GM12874 (cell line): ENCODE data around the gene KCNQ5.

Source experiments
- TF ChIP-seq, protein P1 (sequence below): IDR thresholded peaks from 2 replicates; pipeline ENCODE4 v1.5.1; 2011; ENCODE audit warnings: low read depth, mild to moderate bottlenecking, control low read depth, low read length, moderate library complexity; ENCODE audit not compliant: insufficient read depth

The KCNQ5 gene

DNA sequence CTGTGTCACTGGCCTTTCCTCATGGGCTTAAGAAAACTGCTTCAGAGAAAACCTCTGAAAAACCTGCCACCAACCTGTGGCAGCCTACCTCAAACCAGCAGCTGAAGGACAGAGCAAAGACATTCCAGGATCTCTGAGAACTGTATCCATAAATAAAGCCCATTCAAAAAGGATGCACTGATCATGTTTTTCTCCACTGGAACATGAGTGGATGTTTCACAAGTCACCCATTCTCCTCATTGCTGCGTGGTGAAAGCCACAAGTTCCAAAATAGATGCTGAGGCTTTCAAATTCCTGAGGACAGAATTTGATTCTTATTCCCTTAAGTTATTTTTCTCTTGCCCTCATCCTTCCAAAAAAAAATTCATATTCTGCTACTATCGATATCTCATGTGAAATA is 322.8 kb downstream of the KCNQ5 start:
- TF ChIP-seq, protein P1, sequence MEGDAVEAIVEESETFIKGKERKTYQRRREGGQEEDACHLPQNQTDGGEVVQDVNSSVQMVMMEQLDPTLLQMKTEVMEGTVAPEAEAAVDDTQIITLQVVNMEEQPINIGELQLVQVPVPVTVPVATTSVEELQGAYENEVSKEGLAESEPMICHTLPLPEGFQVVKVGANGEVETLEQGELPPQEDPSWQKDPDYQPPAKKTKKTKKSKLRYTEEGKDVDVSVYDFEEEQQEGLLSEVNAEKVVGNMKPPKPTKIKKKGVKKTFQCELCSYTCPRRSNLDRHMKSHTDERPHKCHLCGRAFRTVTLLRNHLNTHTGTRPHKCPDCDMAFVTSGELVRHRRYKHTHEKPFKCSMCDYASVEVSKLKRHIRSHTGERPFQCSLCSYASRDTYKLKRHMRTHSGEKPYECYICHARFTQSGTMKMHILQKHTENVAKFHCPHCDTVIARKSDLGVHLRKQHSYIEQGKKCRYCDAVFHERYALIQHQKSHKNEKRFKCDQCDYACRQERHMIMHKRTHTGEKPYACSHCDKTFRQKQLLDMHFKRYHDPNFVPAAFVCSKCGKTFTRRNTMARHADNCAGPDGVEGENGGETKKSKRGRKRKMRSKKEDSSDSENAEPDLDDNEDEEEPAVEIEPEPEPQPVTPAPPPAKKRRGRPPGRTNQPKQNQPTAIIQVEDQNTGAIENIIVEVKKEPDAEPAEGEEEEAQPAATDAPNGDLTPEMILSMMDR, result no peak

DNA sequence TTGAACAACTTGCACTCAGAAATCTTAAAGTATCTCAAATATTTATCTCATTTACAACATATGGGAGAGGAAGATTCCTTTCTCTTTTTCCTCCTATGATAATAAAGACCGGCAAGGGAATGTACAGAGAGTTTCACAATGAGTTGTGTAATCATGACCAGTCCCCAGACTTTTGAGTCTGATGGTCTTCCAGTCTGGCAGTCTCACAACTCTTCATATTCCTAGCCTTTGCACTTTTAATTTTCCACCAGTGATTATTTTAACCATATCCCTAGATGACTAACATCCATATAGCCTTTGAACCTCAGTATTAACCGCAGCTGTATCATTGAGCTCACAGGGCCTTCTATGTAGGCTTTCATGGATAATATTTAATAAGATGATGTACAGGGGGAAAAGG is 324.9 kb downstream of the KCNQ5 start:
- TF ChIP-seq, protein P1, result no peak

DNA sequence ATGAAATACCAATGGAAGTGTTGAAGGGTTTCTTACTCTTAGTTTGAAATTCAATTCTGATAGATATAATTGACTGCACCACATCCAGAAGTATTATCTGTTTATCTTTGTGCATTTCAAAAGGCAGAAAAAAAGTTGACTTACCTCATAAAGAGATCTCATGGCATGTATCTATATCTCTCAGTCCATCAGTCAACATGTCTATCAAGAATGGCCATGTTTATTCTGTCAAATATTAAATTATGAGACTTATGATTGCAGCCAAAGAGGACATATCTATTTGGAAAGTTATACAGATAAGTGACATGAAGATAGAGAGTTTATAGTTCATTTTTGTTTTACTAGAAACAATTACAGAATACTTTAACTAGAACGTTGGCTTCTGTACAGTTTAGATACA is 325.7 kb downstream of the KCNQ5 start:
- TF ChIP-seq, protein P1, result no peak

DNA sequence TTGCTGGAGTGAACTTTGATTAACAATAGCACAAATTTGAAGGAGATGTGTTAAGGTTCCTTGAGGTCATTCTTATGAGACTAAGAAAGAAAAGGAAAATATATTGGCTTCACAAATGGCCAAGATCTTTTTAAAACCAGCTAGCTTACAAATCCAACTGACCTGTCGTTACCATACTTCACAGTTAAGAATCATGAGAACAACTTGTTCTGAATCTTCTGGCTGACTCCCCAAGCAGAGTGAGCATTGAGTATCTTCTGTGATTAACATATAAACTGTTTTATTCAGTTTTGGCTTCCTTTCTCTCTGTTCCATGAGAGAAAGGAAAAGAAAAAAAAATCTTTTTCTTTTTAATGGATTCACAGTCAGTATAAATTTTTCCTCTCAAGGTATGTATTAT is 326.3 kb downstream of the KCNQ5 start:
- TF ChIP-seq, protein P1, result no peak

DNA sequence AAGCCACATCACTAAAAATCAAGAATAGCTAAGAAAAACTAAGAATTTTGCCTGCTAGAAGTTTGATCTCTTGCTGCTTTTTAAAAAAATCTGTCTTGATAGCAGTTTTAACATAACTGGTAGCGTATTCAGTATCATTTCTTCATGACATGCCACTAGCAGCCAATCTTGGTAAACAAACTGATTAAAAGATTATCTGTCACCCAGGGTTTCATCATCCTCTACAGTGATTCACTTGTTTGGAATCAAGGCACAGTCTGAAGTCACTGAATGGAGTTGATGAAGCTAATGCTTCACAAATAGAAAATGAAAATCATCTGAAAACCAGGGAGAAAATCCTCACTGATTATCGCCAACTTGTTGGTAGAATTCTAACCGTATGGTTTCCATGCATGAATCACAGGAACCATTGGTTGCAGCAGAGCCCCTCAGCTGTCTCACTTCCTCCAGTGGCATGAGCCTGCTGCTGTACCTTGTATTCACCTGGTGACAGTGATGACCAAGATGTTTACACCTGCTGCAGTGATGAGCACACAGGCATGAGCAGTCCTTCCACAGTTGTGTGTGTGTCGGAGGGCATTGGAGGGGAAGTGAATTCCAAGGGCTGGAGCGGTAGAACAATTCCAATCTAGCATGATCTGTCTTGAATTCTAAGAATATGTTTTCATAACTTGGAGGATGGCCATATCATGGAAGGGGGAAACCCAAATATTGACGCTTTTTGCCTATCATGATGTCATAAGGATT is 328.4 kb downstream of the KCNQ5 start:
- TF ChIP-seq, protein P1, result no peak

DNA sequence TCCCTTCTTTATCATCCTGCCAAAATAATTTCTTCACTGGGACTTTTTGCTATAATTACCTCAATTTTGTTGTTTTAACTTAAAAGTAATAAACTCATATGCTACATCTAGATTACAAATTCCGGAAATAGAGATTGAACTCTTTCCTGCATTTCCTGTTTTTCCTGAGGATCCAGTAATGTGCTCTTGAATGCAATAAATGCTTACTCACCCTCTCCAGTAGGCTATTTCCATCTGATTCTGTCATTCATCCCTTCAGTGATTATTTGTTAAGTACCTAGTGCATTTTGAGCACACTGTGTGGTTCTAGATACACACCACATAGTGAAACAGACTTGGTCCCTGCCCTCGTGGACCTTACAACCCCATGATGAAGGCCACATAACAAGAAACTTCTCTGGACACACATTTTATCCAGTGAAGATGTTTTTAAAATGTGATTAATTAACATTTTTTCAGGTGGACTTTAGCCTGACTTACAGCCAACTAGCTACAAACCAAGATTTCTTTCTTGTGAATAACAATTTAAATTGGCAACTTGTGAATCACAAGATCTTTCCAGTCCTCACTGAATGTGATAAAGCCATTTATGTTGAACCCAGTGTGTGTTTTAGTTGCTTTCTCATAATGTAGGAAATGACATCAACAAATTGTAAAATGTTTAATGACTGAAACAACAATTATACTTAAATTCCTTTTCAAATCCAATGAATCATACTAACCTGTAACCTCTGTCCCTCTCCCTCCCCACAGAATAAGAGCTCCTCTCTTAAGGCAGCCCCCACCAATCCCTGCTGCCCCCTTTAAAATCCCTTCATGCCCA is 331.2 kb downstream of the KCNQ5 start:
- TF ChIP-seq, protein P1, result no peak

DNA sequence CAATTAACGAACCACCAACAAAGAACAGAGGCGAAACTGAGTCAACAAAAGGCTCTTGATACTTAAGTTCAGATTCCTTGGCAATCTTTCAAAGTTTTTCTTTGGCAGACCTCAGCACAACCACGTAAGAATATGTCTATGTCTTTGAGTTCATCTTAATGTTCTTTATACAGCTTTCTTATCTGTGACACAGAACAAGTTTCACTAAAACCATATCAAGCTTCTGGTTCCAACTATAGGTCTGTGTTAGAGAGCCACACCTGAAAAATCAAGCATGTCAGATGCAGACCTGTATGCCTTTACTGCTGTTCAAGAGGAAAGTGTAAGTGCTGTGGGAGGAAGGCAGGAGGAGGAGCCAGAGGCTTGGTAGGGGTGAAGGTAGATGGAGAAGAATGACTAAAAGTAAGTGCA is 332.1 kb downstream of the KCNQ5 start:
- TF ChIP-seq, protein P1, result no peak
